C1 segment of cervical spinal cord (tissue), 14 donors: ENCODE measurements around the gene RNF19B.

Experiments used
- DNase-seq, 14 donors: peaks; one replicate each; lab custom pipeline; 2025; lab: John Stamatoyannopoulos, UW

The RNF19B gene

GRCh38 chr1:32902535-32902920 is 62.1 kb downstream of the RNF19B start:
- DNase-seq: no peak

DNA sequence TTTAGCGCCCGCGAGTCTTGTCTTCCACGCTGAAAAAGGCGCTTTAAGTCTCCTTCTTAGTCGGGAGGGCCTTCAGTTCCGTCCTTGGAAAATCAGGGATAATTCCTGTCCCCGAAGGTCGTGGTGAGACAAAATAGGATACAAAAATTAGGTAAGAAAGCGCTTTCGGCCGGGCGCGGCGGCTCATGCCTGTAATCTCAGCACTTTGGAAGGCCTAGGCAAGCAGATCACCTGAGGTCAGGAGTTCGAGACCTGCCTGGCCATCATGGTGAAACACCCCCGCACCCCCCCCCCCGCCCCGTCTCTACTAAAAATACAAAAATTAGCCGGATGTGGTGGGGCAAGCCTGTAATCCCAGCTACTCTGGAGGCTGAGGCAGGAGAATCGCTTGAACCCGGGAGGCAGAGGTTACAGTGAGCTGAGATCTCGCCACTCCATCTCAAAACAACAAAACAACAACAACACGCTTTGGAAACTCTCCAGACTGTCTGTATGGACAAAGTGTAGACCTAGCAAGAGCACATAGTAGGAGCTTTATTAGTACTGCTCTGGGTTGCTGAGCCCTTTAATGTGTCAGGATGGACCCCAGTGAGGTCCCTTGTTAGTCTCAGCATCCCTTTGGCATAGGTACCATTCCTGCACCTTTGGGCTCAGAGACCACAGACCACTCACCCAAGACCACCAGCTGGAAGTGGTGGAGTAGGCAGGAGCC is 62.6 kb downstream of the RNF19B start:
- no peak for DNase-seq

- peak in 3 of 14 donors; percentile 29 to 52 (median 48) for DNase-seq
Measured at GRCh38 chr1:32900956-32901822, 63.4 kb downstream of the RNF19B start, which contains the start of gene TMEM54. Gene TMEM54, minus strand, starts transcription at chr1:32901389. Its CDS starts 151 bp downstream, at chr1:32901238.

GRCh38 chr1:32900371-32900955 is 64.1 kb downstream of the RNF19B start:
- no peak for DNase-seq

DNA sequence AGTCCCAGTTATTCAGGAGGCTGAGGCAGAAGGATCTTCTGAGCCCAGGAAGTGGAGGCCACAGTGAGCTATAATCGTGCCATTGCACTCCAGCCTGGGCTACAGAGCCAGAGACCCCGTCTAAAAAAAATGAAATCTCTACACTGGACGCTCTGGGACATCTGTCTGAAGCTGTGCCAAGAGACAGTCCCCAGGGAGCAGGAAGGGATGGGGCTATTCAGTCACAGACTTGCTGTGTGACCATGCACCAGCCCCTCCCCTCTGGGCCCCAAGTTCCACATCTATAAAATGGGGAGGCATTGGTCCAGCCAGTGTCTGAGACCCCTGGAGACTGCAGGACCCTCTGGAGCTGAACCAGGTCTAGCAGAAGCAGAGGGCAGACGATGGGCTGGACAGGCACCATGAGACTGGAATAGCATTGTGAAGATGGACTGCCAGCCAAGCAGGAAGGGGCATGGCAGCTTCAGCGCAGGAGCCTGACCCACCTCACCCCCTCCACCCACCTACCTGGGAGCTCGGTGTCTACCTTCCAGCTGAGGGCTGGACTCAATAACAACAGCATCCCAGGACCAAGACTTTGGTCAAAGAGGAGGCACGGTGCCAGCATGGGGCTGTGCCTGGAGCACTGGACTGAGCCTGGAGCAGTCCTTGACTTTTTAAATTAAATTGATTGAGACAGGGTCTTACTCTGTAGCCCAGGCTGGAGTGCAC is 64.9 kb downstream of the RNF19B start:
- DNase-seq: no peak

DNA sequence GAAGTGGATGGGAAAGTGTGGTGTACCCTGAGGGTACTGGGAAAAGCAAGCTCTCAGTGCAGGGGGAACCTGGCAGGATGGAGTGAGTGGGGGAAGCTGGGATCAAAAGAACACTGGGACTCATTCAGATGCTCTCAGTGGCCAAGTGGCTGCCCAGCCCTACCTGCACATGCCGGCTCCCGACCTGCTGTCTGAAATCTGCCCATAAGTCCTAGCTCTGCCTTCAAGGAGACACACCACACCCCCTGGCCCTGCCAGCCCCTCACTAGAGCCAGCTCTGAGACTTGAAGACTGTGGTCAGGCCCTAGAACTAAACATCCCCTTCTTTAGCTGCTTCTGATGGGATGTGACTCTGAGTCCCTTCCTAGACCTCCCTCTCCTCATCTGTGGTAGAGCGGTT is 65.7 kb downstream of the RNF19B start:
- DNase-seq: no peak

DNA sequence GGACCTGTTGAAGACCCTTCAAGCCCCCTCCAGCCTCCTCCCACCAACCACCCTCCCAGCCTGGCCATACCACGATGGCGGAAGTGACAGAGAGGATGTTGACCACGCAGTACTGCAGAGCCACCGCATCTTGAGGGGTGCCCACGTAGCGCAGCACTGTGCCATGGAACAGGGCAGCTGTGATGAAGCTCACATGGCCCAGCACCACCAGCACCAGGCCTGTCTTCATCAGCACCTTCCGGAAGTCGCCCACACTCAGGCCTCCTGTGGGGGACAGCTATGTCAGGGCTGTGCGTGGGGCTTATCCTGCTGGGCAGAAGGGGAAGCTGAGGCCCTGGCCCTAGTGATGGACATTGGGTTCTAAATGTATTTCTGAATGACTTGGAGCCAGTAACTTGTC is 66.6 kb downstream of the RNF19B start:
- no peak for DNase-seq

DNA sequence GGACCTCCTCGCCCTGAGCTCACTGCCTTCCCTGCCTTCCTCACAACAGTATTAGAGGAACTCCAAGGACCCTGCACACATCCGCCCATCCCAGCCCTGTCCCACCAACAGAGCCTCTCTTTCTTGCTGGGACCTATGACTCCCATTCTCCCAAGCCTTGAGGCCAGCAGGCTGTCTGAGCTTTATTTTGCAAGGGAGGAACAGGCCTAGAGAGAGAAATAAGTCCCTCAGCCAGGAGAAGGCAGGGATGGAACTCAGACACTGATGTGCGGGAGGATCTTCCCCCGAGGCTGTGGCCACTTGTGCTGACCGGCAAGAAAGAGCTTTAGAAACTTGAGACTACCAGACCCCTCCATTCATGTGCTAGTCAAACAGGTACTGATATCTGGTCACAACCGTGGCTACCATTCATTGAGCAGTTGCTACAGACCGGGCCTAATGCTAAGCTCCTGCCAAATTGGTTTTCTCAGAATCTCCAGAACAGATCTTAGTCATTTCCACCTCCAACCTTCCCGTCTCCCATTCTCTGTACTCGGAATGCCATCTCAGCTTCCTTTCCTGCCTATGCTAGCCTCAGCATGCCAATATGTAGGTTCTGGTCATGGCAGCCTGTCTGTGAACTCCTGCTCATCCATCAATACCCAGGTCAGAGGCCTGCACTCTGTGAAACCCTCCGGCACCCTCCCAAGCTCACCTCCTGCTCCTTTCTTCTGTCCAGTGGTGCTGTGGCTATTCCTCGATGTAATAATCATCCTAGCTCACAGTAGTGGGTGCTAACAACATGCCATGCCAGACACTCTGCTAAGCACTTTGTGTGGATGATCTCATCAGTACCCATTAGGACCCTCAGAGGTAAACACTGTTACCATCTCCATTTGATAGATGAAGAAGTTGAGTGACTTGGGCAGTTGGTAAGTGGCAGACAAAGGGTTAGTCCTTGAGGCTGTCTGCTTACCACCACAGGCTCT is 67.2 kb downstream of the RNF19B start:
- DNase-seq: no peak

GRCh38 chr1:32896451-32896850 is 68.2 kb downstream of the RNF19B start:
- no peak for DNase-seq

GRCh38 chr1:32895325-32896215 is 69.0 kb downstream of the RNF19B start:
- no peak for DNase-seq

GRCh38 chr1:32894681-32895080 is 69.9 kb downstream of the RNF19B start:
- no peak for DNase-seq

GRCh38 chr1:32894019-32894600 is 70.5 kb downstream of the RNF19B start:
- no peak for DNase-seq

DNA sequence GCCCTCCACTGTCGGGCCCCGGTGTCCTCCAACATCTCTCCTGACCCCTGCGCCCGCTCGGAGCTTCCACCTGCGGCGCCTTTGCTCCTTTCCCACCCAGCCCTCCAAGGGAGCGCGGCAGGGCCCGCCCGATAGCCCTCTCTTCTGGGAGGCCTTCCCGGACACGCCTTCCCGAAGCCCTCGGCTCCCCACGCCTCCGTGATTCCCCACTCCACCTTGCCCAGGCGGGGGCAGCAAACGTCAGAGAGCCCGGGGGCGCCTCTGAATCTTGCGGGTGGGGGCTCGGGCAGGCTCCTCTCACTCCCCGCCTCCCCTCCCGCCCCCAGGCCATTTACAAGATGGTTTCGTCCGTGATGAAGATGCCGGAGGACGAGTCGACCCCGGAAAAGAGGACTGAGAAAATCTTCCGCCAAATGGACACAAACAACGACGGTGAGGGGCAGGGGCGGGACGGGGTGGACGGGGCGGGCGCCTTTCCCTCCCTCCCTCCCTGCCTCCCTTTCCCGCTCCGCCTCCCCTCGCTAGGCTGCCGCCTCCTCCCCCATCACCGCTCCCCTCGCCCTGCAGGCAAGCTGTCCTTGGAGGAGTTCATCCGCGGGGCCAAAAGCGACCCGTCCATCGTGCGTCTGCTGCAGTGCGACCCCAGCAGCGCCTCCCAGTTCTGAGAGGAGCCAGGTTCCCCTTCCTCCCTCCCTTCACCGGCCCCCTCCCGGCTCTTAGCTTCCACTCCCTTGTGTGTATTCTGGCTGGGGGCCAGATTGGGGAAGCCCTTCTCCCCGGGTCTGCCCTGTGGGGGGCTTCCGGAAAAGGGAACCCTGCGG is 71.2 kb downstream of the RNF19B start:
- peak in 6 of 14 donors; percentile 24 to 68 (median 47) for DNase-seq

GRCh38 chr1:32892368-32893197 is 72.0 kb downstream of the RNF19B start:
- DNase-seq: peak in 11 of 14 donors; percentile 25 to 76 (median 47)

DNA sequence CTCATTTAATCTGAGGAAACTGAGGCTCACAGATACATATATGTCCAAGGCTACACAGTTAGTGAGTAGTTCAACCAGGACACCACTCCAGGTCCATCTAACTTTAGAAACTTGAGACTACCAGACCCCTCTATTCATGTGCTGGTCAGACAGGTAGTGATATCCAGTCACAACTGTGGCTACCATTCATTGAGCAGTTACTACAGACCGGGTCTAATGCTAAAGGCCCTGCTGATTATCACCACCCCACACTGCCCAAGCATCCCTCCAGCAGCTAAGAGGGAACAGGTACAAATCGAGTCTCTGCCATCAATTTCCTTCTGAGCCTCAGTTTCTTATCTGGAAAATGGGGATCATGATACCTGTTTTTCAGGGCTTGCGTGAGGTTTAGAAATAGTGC is 73.0 kb downstream of the RNF19B start:
- DNase-seq: no peak

GRCh38 chr1:32891241-32891570 is 73.4 kb downstream of the RNF19B start:
- DNase-seq: no peak

- no peak for DNase-seq
Measured at GRCh38 chr1:32890516-32891240, 73.9 kb downstream of the RNF19B start.
